Lung microvascular endothelial cell (primary cell): Measurements from ENCODE around the gene ADGB. TPM values are rescaled to one million over a fixed set of nuclear protein-coding genes. Genes with fewer than 3 reads are reported as not detected.

Experiments used
- DNase-seq, 2 donors: peaks; one replicate each; pipeline versions ENCODE4 v3.0.0 to v3.0.0-alpha.2; 2010; ENCODE audit warnings: low read depth in 2 of 2
- total RNA-seq: library from RNA; depleted of rRNA; stranded (reverse); fragments of >200 nt; gene quantifications from 2 replicates; pipeline ENCODE4 v1.2.1, GENCODE V29; 2014

ADGB gene
- total RNA-seq, 1 donor from 2014 or later = not detected

DNA sequence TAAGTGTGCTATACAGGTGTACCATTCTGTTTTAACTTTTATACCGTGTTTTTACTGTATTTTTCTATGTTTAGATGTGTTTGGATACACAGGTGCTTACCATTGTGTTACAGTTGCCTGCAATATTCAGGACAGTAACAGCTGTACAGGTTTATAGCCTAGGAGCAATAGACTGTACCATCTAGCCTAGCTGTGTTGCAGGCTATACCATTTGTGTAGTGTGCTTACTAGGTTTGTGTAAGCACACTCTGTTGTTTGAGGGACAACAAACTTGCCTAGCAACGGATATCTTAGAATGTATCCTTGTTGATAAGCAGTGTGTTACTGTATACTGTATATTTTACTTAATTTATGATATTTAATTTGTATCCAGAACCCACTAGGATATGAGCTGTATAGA lies 35.2 kb downstream of the ADGB start:
- DNase-seq = no peak

DNA sequence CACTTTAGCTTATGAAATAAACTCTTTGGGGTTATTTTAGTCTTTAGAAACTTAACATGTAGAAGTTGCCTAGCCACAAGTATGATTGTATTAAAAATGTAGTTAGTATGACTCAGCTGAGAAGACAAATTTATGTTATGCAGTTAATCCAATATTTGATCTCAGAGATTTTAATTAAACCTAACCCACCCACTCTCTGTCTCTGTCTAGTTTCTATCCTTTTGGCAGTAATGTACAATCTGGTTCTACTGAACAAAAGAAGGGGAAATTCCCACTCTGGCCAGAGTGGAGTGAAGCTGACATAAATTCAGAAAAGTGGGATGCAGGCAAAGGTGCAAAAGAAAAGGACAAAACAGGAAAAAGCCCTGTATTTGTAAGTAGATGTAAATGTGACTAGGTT lies 36.4 kb downstream of the ADGB start:
- DNase-seq = no peak

DNA sequence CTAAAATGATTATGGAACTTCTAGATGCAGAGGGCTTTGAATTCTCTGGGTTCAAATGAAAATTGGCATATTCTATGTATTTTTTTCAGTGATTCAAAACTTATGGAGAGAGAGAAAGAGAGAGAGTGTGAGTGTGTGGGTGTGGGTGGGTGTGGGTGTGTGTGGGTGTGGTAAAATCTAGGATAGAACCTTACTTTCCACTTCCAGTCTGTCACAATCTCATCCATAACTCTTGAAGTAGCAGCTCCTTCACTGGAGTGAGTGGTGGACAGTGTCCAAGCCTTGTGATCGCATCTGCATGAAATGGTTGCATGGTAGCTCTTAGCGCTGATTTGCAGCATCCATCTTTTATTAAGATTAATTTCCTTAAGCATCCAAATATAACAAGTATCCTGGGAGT lies 37.7 kb downstream of the ADGB start:
- DNase-seq = no peak

DNA sequence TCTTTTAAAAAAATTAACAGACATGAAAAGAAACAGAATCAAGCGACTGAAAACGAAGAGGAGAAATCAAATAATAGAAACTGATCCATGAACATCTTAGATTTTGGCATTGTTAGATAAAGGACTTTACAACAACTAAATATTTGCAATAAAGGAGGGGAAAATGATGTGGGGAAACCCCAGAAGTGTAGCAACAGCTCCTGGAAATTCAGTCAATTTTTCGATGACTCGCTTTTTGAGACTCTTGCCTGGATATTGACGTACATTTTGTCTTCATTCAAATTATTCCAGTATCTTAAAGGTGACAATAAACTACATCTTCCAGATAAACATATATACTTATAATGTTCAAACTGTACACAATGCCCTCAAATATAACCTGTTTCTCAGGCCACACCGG lies 44.1 kb downstream of the ADGB start:
- no peak for DNase-seq

DNA sequence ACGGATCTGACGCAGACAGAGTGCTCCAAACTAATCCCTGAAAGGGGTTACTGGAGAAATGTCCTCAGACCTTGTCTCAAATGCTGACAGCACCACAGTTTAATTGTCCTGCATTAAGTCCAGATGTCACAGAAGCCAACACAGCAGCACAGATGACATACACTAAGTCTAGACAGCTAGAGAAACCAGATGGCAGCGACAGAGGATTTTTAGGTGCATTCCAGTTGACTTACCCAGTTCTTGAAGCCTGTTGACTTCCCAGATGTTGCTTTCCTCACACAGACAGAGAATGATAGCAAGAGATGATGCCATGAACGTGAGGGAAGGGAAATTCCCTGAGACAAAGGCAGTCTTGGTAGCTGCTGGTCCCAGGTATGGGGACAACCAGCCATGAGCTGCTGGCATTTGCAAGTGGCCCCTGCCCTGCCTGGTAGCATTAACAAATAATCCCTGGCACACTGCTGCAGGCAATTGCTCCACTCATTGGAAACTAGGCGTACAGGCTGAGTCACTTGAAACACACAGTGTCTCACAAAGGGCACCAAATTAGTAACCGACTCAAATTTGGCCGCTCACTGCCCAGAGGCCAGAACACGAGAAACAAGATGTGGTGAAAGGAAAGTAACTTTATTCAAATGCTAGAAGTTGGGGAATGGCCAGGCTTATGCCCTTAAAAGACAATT lies 52.2 kb downstream of the ADGB start:
- DNase-seq = no peak

DNA sequence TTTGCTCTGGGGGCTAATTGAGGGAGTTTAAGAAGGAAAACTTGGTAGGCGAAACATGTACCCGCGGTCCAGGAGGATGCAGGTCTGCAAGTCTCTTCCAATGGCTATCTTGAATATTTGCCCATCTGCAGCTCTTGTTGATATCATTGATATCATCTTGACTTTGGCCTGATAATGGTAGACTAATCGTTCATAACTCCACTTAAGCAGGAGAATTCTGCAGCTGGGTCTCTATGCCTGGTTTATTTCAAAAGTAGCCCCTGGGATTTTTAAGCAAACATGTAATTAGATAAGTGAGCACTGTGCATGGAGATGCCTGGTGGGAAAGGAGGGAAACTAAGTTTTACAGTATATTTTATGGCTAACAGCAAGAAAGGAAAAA lies 52.7 kb downstream of the ADGB start:
- no peak for DNase-seq

DNA sequence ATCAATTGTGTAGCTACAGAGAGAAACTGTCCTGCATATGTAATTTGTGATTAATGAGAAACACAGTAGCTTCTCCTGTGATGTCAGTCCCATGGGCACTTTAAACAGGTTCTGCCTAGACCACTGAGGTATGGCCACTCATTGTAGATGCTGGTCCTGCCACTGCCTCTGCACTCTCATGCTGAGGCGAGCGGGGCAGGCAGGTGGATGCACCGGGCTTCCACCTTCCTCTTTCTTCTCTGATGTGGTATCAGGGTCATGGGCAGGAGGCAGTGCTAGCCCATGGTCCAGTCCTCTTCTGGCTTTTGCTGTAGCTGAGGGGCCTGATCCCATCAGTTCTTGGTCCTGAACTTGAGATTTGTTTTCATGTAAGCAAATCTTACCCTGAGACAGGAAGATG lies 58.7 kb downstream of the ADGB start:
- DNase-seq = no peak

DNA sequence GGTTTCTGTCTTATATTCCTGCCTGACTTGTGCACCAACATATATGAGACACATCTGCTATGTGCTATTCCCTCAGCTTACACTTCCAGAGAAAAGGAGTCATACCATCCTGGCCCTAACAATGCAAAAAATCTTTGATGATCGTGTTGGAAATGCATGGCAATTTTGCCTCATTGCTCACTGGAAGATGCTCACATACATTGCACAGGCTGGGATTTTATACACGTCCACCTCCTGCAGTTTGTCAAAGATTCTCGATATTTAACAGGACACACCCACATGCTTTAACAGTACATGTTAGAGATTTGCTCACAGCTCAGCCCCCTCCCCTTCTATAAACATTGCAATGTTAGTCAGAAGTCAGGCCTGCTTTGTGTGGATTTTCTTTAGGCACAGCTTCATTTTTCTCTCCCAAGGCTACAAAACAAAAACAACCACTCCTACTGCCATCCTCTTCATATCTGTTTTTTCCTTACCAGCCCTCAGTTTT lies 66.1 kb downstream of the ADGB start:
- DNase-seq = no peak

DNA sequence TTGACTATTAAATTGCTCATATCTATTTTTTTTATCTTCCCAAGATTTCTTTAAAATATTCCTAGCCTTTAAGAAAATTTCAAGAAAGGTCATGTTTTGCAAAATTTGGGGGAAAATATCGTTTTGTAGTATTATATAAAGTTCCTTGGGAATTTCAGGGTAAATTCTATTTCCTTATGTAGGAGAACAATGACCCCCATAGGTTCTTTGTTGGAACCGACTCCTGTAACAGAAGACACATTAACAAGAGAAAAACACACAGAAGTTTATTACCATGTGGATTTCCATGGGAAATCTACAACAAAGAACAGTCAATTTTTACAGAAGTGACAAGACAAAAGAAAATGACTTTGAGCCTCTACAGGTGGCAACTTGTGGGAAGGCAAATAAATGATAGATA lies 68.1 kb downstream of the ADGB start:
- DNase-seq = no peak

DNA sequence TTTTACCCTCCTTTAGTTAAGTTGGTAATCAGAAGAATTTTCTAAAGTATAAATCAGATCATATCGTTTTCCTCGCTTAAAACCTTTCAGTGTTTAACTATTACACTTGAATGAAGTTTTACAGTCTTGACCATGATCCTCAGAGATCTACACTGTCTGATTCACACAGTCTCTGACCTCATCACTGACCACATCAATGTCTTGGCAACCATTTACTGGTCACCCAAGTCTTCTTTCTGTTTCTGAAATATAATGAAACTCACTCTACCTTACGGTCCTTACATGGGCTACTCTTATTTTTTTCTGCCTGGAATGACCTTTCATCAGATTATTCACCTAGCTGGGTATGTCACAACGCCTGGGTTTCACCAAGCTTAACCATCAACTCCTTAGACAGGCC lies 71.4 kb downstream of the ADGB start:
- no peak for DNase-seq

DNA sequence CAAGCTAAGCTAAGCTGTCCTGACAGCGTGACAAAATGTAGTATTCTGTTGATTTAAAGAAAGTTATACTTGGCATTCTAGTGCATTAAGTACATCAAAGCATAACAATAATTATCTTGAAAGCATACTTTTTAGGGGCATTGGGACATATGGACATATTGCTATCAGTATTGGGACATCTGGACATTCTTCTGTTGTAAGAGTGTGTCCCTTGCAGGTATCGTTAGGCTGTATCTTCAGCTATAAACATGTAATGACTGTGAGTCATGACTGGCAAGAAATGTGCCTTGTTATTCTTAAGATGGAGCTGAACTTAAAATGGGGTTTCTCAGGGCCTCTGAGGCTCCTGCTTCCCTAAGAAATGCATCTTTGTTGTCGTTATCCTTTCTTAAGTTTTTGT lies 74.3 kb downstream of the ADGB start:
- no peak for DNase-seq

DNA sequence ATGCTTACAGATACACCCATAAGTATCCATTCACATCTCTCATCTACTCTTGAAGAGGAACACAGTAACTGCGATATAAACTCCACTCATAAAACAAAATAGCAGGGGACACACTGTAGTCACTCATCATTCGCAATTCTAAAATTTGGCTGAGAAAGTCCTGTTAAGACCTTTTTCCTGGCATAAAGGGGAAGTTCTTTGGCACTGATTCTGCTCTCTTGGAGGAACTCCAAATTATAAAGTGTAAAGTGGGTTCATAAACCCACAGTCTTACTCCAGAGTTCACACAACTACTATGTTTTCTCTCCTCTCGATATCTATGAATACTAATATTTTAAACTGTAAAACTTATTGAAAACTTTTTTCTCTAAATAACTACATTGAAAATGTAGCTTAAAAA lies 80.6 kb downstream of the ADGB start:
- no peak for DNase-seq

DNA sequence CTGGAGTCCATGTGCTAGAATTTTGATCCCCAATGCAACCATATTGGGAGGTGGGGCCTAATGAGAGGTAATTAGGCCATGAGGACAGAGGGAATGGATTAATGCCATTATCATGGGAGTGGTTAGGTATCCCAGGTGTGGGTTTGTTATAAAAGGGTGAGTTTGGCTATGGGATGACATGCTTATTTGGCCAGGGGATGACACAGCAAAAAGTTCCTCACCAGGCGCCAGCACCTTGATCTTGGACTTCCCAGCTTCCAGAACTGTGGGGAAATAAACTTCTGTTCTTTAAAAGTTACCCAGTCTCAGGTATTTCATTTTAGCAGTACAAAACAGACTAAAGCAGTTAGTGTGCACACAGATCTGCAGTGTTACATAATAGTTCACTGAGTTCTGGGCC lies 84.1 kb downstream of the ADGB start:
- DNase-seq = no peak

DNA sequence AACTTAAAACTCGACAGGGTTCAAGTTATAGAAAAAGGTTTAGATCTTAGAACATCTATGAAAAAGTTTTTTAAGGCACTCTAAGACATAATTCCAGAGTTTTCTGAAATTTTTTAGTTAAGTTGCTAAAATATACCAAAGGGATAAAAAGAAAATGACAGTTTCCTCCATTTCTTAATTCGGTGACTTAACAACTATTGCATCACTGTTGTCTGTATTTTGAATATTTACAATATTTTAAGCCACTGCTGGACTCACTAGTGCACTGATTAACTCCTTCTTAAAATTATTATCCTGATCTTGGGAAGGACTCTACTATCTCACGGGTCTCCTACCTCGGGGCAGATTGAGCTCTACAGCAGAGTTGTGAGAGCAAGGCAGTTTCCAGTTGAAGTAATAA lies 91.0 kb downstream of the ADGB start:
- DNase-seq = no peak

DNA sequence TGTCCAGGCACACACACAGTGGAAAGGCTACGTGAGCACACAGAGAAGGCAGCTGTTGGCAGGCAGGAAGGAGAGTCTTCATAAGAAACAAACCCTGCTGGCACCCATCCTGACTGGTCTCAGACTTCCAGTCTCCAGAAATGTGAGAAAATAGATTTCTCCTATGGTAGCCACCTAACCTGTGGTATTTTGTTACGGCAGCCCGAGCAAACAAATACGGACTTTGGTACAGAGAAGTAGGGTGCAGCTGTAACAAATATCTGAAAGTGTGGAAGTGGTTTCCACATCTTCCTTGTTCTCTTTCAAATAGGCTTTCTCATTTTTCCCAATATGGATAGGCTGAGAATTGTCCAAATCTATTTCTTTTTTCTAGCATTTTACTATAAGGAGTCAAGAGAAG lies 94.6 kb downstream of the ADGB start:
- DNase-seq = no peak

DNA sequence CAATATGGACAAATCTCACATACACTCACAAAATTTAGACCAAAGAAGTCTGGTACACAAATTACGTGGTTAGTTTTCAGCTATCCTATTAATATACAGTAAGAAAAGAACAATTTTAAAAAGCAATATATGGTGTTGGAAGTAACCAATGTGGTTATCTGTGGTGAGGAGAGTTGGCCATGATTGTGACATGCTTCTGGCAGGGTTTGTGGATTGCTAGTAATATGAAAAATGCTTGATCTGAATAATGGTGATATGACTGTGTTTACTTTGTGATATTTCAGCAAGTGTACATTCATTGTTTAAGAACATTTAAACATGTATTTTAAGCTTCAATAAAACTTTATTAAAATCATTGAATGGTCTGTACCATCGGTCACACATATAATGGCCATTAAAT lies 99.1 kb downstream of the ADGB start:
- no peak for DNase-seq

DNA sequence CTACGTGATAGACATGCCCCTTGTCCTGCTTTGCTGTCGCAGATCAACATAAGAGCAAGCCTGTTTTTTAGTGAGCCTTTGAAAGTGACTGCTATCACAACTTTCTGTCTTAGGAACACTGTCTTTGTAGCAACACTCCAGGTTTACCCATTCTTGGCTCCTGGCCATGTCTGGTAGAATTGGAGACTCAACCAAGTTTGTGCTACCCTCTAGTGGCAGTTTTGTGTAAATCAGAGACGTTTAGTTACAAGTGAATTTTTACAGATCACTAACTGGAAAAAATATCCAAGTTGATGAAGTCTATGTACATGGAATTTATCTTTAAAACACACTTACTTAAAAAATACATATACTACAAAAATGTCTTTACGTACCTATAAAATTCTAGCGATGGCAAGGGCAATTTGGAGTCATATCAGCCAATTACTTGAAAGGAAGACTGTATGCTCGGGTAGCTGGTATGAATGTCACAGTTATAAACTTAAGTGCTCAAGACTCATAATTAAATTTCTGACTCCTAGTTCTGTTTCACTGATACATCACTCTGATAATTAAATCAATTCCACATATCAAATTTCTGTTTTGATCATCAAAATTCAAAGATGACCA lies 101.4 kb downstream of the ADGB start:
- peak; percentile 83 to 84 for DNase-seq

DNA sequence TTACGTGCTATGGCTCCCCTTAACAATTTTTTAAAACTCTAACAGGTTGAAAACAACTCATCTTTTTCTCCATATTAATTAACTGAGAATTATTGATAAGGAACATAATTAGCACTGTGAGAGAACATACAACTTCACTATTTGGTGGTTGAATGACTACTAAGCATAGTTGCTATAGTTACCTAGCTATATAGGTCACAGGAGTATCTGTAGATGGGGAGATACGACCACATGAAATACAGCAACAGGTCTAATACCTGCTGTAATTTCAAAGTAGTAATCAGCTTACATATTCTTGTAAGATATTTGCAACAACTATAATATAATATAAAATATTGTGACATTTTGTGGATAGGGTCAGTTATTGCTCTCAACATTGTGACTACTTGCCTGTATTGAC lies 102.9 kb downstream of the ADGB start:
- no peak for DNase-seq

DNA sequence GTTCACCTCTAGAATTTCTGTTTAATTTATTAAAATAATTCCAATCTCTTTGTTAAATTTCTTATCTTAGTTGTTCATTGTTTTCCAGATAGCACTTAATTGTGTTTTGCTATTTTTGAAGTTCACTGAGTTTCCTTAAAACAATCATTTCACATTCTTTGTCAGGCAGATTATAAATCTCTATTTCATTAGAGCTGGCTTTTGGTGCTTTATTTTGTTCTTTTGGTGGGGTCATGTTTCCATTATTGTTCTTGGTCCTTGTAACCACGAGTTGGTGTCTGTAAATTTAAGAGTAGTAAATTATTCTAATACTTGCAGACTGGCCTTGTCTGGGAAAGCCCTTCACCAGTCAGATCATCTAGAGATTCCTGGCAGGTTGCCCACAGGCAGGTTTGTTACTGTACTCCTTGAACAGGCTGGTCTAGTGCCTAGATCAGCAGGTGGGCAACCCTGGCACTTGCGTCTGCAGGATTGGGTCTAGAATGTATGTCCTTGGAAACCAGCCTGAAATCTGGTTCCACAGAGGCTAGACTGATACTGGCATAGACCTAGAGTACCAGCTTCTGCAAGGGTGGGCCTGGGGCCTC lies 110.4 kb downstream of the ADGB start:
- no peak for DNase-seq

DNA sequence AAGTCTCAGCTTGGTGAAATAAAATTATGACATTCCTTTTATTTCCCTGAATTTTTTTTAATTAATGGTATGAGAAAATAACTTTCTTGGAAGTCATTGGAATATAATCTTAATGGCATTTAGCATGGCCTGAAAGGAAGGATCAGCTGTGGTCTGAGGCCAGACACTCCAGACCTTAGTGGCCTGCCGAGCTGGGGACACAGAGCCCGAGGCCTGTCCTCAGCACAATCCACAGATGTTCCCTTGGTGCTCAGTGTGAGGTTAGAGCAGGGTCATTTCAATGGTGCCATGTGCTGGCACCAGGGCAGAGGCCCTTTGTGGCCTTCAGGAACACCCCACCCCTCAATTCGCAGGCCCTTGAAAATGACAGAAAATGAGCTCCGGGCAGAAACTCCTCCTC lies 120.6 kb downstream of the ADGB start:
- no peak for DNase-seq

DNA sequence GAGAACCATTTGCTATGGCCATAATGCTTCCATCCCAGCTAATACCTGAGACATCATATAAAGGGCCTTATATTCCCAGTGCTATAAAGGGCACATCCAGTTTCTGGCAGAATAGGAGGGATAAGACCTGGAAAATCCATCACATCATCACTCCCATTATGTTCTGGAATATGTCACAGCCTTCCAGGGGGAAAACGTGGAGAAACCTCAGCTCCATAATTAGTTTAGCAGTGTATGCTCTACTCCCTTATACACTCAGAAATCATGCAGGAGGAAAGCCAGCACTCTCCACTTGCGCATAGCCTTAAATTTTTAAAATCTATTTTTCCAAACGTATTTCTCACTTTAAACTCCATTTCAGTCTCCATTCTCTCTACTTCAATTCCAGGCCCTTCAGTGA lies 140.9 kb downstream of the ADGB start:
- DNase-seq = no peak

DNA sequence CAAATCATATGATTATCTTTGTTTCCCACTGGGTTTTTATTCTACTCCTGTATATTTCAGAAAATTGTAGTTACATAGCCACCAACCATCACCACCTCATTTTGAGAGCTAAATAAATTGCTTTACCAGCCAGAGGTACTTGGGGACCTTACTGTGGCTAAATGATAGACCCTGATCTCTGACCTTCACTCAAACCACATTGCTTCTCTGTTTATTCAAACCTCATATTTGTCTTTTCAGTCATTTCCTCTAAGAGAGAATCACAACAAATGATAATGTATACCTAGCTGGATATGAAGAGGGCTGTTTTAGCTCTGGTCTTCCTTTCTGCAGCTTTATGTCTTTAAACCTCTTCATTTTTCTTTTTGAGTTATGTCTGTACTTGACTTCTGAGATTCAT lies 142.8 kb downstream of the ADGB start:
- peak; percentile 42 to 59 for DNase-seq

DNA sequence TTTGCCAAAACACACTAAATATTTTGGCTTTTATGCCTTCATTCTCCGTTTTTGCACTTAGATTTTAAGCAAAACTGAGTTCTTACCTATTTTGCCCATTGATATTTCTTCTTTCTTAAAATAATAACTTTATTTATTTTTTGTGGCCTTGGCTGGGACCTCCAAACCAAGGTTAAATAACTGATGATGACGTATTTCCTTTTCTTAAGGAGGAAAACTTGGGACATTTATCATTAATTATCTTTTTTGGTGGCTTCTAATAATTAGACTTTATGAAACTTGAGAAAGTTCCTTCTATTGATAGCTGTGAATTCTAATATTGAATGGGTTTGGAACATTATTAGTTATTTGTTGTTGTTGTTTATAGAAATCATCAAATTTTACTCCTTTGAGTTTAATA lies 154.5 kb downstream of the ADGB start:
- DNase-seq = no peak
